NT2/D1 (cell line): ENCODE data around the gene CTSH.

Experiments used
- DNase-seq: peaks from one replicate; pipeline ENCODE4 v3.0.0-alpha.2; 2011; ENCODE audit warnings: low read depth, low spot score
- H3K27me3 ChIP-seq: 2 replicates; pipeline ENCODE4 v1.6.0; 2011; ENCODE audit warnings: mild to moderate bottlenecking; ENCODE audit not compliant: insufficient read length, insufficient read depth
- H3K36me3 ChIP-seq: 2 replicates; pipeline ENCODE4 v1.6.1; 2011; ENCODE audit warnings: mild to moderate bottlenecking, low read length, mixed read lengths; ENCODE audit not compliant: insufficient read depth, insufficient read length
- H3K4me1 ChIP-seq: 2 replicates; pipeline ENCODE4 v1.5.1; 2011; ENCODE audit not compliant: insufficient read depth, insufficient read length
- H3K4me3 ChIP-seq: 2 replicates; pipeline ENCODE4 v1.5.1; 2011; ENCODE audit warnings: low read depth; ENCODE audit not compliant: insufficient read length
- H3K9ac ChIP-seq: 2 replicates; pipeline ENCODE4 v1.6.0; 2011; ENCODE audit warnings: low read depth; ENCODE audit not compliant: insufficient read length
- H3K9me3 ChIP-seq: 2 replicates; pipeline ENCODE4 v1.5.1; 2011; ENCODE audit warnings: mild to moderate bottlenecking, low read length; ENCODE audit not compliant: insufficient read depth
- SUZ12 ChIP-seq: IDR thresholded peaks from 2 replicates; pipeline ENCODE4 v1.6.1; 2011; ENCODE audit not compliant: insufficient read length, insufficient read depth; ENCODE audit errors: extremely low read depth
- YY1 ChIP-seq: IDR thresholded peaks from 2 replicates; pipeline ENCODE4 v1.6.1; 2011; ENCODE audit not compliant: insufficient read length, insufficient read depth
- ZNF274 ChIP-seq: IDR thresholded peaks from 2 replicates; pipeline ENCODE4 v1.6.1; 2011; ENCODE audit warnings: mild to moderate bottlenecking, low read depth, low read length

The CTSH gene

DNA sequence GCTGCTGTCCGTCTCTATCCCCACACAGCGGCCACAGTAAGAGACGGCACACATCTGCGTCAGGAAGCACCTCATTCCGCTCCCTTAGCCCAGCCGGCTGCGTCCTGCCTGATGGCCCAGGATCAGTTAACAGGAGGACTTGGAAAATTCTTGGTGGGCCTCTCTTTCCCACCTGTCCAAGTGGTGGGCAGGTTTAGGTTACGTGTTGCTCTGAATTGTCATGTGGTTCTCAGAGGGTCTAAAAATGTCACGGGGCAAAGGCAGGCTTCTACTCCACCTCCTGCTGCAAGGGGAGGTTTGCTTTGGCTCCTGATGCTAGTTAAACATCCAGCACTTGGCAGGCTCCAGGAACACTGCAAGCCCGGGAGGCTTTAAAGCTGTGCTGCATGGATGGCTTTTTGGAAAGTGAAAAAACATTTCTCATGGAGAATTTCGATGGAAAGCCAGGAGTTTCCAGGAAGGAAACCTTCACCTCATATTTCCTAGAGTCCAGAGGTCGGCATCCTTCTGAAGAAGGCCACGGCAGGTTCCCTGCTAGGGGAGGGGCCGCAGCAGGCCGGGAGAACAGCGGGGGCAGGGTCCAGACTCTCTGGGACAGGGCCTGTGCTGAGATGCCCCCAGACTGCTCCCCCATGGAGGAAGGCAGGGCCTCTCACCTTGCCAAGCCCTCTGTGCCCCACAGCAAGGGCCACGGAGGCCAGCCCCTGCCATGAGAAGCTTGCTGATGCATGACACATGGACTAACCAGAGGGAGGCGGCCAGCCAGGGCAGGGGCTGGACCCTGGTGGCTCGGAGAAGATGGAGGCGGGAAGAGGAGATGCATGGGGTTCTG is 10.8 kb downstream of the CTSH start:
- TF ChIP-seq YY1 (no peak), SUZ12 (no peak), ZNF274 (no peak)
- no peak overlapping the region for H3K4me3 ChIP-seq
- no peak overlapping the region for H3K9ac ChIP-seq
- H3K27me3 ChIP-seq: no peaks in the 10 kb centered on the region
- no peak for DNase-seq
- peaks cover 4% of the 10 kb centered on the region for H3K4me1 ChIP-seq
- no peaks in the 10 kb centered on the region for H3K9me3 ChIP-seq
- H3K36me3 ChIP-seq: peaks cover 48% of the 10 kb centered on the region

DNA sequence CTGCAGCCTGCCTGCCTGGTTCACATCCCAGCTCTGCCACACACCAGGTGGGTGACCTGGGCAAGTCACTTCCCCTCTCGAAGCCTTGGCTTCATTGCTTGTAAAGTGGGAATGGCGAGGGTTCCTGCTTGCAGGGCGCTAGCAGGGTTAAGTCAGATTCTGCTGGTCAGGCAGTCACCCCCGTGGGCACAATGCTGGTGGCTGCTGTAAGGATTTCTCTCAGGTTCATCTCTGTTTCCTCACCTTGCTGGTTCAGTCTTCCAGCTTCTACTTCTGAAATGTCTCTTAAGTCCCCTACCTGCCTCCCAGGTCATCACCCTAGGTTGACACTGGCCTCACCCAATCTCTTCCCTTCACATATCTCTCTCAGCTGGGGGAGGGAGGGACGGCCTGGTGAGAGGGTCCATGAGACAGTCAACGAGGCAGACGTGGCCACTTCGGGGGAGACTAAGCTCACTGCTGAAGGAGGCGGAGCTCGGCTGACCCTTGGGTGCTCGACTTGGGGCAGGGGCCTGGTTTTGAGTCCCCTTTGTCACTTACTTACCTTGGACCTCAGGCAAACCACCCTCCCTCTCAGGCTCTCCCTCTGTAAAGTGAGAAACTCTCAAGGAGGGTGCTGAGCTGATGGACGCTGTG is 11.5 kb downstream of the CTSH start:
- DNase-seq: no peak
- H3K4me3 ChIP-seq: no peak overlapping the region
- H3K9ac ChIP-seq: no peak overlapping the region
- H3K9me3 ChIP-seq: no peaks in the 10 kb centered on the region
- TF ChIP-seq SUZ12 (no peak), ZNF274 (no peak), YY1 (no peak)
- H3K27me3 ChIP-seq: no peaks in the 10 kb centered on the region
- peaks cover 4% of the 10 kb centered on the region for H3K4me1 ChIP-seq
- H3K36me3 ChIP-seq: peaks cover 49% of the 10 kb centered on the region

DNA sequence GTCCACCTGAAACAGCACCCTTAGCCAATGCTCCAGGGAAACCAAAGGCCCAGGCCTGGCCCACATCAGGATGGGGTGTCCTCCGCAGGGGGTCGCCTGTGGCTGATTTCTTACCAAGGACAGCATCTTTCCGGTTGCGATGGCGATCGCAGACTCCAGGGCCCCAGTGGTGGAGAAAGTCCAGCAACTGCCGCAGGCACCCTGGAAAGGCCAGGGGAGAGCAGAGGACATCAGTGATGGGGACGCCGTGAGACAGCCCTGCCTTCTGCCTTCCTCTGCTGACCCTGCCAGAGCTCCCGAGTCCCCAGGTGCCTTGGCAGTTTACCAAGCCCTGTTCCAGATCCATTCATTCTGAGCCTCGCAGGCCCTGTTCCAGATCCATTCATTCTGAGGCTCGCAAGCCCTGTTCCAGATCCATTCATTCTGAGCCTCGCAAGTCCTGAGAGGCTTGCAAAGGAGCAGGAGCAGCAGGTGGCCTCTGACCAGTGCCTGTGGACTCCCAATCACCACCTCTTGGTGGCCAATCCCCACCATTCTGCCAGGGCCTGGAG is 12.5 kb downstream of the CTSH start:
- no peak overlapping the region for H3K4me3 ChIP-seq
- H3K4me1 ChIP-seq: peaks cover 1% of the 10 kb centered on the region
- H3K9me3 ChIP-seq: no peaks in the 10 kb centered on the region
- H3K27me3 ChIP-seq: no peaks in the 10 kb centered on the region
- DNase-seq: no peak
- peaks cover 50% of the 10 kb centered on the region for H3K36me3 ChIP-seq
- TF ChIP-seq YY1 (no peak), SUZ12 (no peak), ZNF274 (no peak)
- H3K9ac ChIP-seq: no peak overlapping the region

DNA sequence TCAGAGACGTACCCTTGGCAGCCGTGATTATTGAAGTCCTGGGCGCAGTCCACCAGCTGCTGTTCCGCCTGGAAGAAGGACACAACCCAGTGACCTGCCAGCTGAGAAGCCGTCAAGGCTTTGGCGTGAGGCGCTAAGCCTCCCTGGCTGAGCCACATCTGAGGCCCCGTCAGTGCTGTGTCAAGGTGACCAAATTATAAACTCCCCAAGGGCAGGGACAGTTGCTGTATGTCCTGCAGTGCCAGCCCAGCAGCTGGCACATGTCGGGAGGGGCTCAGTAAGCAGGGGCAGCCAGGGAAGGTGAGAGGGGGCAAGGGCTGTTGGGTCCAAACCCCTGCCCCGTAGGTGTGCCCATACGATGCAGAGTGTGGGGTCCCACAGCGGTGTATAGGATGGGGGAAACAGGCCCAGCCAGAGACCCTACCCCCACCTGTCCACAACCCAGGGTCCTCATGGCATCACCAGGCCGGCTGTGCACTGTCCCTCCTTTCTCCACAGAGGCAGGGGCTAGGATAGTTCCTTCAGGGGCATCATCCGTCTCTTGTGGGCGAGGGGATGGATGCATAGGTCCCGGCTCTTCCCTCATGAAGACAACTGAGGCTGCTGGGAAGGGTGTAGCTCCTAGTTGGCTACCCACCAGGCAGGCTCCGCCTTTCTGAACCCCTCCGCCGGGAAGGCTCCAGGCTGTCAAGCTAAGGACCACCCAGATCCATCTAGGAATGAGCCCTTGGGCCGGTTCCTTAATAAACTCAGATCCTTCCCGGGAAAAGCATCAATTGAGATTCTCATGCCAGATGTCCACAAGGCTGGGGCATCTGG is 13.2 kb downstream of the CTSH start:
- no peak overlapping the region for H3K4me3 ChIP-seq
- H3K9ac ChIP-seq: no peak overlapping the region
- no peaks in the 10 kb centered on the region for H3K4me1 ChIP-seq
- H3K9me3 ChIP-seq: no peaks in the 10 kb centered on the region
- no peak for DNase-seq
- peaks cover 53% of the 10 kb centered on the region for H3K36me3 ChIP-seq
- TF ChIP-seq SUZ12 (no peak), YY1 (no peak), ZNF274 (no peak)
- no peaks in the 10 kb centered on the region for H3K27me3 ChIP-seq

GRCh38 chr15:78930577-78931388 is 14.1 kb downstream of the CTSH start:
- Histone ChIP-seq H3K4me3 (no peak overlapping the region), H3K36me3 (peaks cover 61% of the 10 kb centered on the region)

GRCh38 chr15:78929536-78930264 is 15.1 kb downstream of the CTSH start:
- peaks cover 66% of the 10 kb centered on the region for H3K36me3 ChIP-seq
- no peak for TF ChIP-seq SUZ12
- no peak for TF ChIP-seq YY1
- TF ChIP-seq ZNF274: no peak
- no peaks in the 10 kb centered on the region for H3K4me1 ChIP-seq
- no peak overlapping the region for H3K9ac ChIP-seq
- DNase-seq: no peak
- H3K9me3 ChIP-seq: no peaks in the 10 kb centered on the region
- H3K27me3 ChIP-seq: no peaks in the 10 kb centered on the region
- H3K4me3 ChIP-seq: no peak overlapping the region

More at GRCh38 chr15:78930577-78931388, 14.1 kb downstream of the CTSH start:
- Histone ChIP-seq H3K9ac (no peak overlapping the region), H3K27me3 (no peaks in the 10 kb centered on the region), H3K4me1 (no peaks in the 10 kb centered on the region), H3K9me3 (no peaks in the 10 kb centered on the region)
- TF ChIP-seq SUZ12: no peak
- no peak for TF ChIP-seq YY1
- no peak for TF ChIP-seq ZNF274
- DNase-seq: no peak
